Measurements from ENCODE around the gene METTL1.
"Not testable (repeated sequence)": the region's sequence is repeated elsewhere in the genome, so short reads cannot be mapped to it uniquely, and the experiment has no call there.

The METTL1 gene

GRCh38 chr12:57771873-57772428, at the start of gene METTL1:
Gene METTL1, minus strand, starts transcription at chr12:57772105. Its CDS starts 22 bp downstream, at chr12:57772083.
- ATAC-seq (peak; percentile 94), DNase-seq (peak; percentile 92 to 94)
- Mint-ChIP-seq H3K27me3 (no peaks in the 10 kb centered on the region), H3K4me1 (peaks cover 37% of the 10 kb centered on the region), H3K27ac (peak within 1 kb of the TSS; percentile 98 to 99), H3K9me3 (no peaks in the 10 kb centered on the region), H3K4me3 (peak within 1 kb of the TSS; percentile 99)

- peak overlapping the region; percentile 22 to 76 for H3K27ac Mint-ChIP-seq
- not testable (repeated sequence) for H3K27me3 Mint-ChIP-seq
Observed at GRCh38 chr12:57821015-57821414, 49.1 kb upstream of the METTL1 start.

GRCh38 chr12:57820119-57820518, 48.2 kb upstream of the METTL1 start:
- not testable (repeated sequence) for DNase-seq, ATAC-seq, H3K4me3 Mint-ChIP-seq, H3K9me3 Mint-ChIP-seq, H3K27me3 Mint-ChIP-seq, H3K4me1 Mint-ChIP-seq, H3K27ac Mint-ChIP-seq

More at GRCh38 chr12:57821015-57821414, 49.1 kb upstream of the METTL1 start:
- not testable (repeated sequence) for H3K4me1 Mint-ChIP-seq, H3K9me3 Mint-ChIP-seq, DNase-seq, H3K4me3 Mint-ChIP-seq, ATAC-seq

GRCh38 chr12:57817990-57818331, 46.1 kb upstream of the METTL1 start:
- H3K27me3 Mint-ChIP-seq, H3K27ac Mint-ChIP-seq, H3K4me3 Mint-ChIP-seq, H3K9me3 Mint-ChIP-seq, H3K4me1 Mint-ChIP-seq, ATAC-seq, DNase-seq: not testable (repeated sequence)

GRCh38 chr12:57817261-57817989, 45.5 kb upstream of the METTL1 start:
- no peaks in the 10 kb centered on the region for H3K9me3 Mint-ChIP-seq
- H3K4me3 Mint-ChIP-seq = no peak overlapping the region
- H3K27ac Mint-ChIP-seq = no peak overlapping the region
- H3K4me1 Mint-ChIP-seq = peaks cover 8% of the 10 kb centered on the region
- ATAC-seq (no peak), DNase-seq (no peak)
- no peaks in the 10 kb centered on the region for H3K27me3 Mint-ChIP-seq

- Mint-ChIP-seq H3K27ac (peak overlapping the region in 1 of 2 donors; percentile 59), H3K4me1 (peaks cover 8% of the 10 kb centered on the region), H3K27me3 (no peaks in the 10 kb centered on the region), H3K9me3 (no peaks in the 10 kb centered on the region), H3K4me3 (no peak overlapping the region)
- ATAC-seq (no peak), DNase-seq (no peak)
Observed at GRCh38 chr12:57816855-57817151, 44.9 kb upstream of the METTL1 start.

- no peak overlapping the region for H3K4me3 Mint-ChIP-seq
- DNase-seq (no peak), ATAC-seq (no peak)
- peaks cover 8% of the 10 kb centered on the region for H3K4me1 Mint-ChIP-seq
- peak overlapping the region in 1 of 2 donors; percentile 59 for H3K27ac Mint-ChIP-seq
- no peaks in the 10 kb centered on the region for H3K9me3 Mint-ChIP-seq
- no peaks in the 10 kb centered on the region for H3K27me3 Mint-ChIP-seq
Observed at GRCh38 chr12:57816001-57816854, 44.3 kb upstream of the METTL1 start.

- Mint-ChIP-seq H3K27ac (peak overlapping the region in 1 of 2 donors; percentile 59), H3K9me3 (no peaks in the 10 kb centered on the region), H3K27me3 (no peaks in the 10 kb centered on the region), H3K4me1 (peaks cover 4% of the 10 kb centered on the region), H3K4me3 (no peak overlapping the region)
- ATAC-seq (no peak), DNase-seq (no peak)
Observed at GRCh38 chr12:57815177-57816000, 43.5 kb upstream of the METTL1 start.

GRCh38 chr12:57813971-57814772, 42.3 kb upstream of the METTL1 start:
- ATAC-seq (peak; percentile 27), DNase-seq (no peak)
- H3K4me1 Mint-ChIP-seq = peaks cover 4% of the 10 kb centered on the region
- peak overlapping the region; percentile 37 to 75 for H3K27ac Mint-ChIP-seq
- peak overlapping the region in 1 of 2 donors; percentile 11 for H3K4me3 Mint-ChIP-seq
- no peaks in the 10 kb centered on the region for H3K9me3 Mint-ChIP-seq
- no peaks in the 10 kb centered on the region for H3K27me3 Mint-ChIP-seq

- Mint-ChIP-seq H3K4me3 (no peak overlapping the region), H3K9me3 (no peaks in the 10 kb centered on the region), H3K27ac (peak overlapping the region in 1 of 2 donors; percentile 50), H3K4me1 (peaks cover 4% of the 10 kb centered on the region), H3K27me3 (no peaks in the 10 kb centered on the region)
- DNase-seq (no peak), ATAC-seq (no peak)
Observed at GRCh38 chr12:57813111-57813970, 41.4 kb upstream of the METTL1 start.

GRCh38 chr12:57811028-57811755, 39.3 kb upstream of the METTL1 start:
- Mint-ChIP-seq H3K27ac (peak overlapping the region in 1 of 2 donors; percentile 76), H3K4me3 (no peak overlapping the region), H3K27me3 (no peaks in the 10 kb centered on the region), H3K4me1 (peaks cover 4% of the 10 kb centered on the region), H3K9me3 (no peaks in the 10 kb centered on the region)
- ATAC-seq (no peak), DNase-seq (no peak)

GRCh38 chr12:57810450-57810849, 38.5 kb upstream of the METTL1 start:
- H3K27me3 Mint-ChIP-seq = no peaks in the 10 kb centered on the region
- H3K9me3 Mint-ChIP-seq = no peaks in the 10 kb centered on the region
- peak overlapping the region; percentile 43 to 76 for H3K27ac Mint-ChIP-seq
- no peak overlapping the region for H3K4me3 Mint-ChIP-seq
- ATAC-seq (no peak), DNase-seq (no peak)
- H3K4me1 Mint-ChIP-seq = peaks cover 4% of the 10 kb centered on the region

- DNase-seq (no peak), ATAC-seq (no peak)
- Mint-ChIP-seq H3K9me3 (no peaks in the 10 kb centered on the region), H3K27me3 (no peaks in the 10 kb centered on the region), H3K27ac (no peak overlapping the region), H3K4me3 (no peak overlapping the region), H3K4me1 (peaks cover 2% of the 10 kb centered on the region)
Observed at GRCh38 chr12:57809425-57809824, 37.5 kb upstream of the METTL1 start.
